Measurements from ENCODE around the gene UCK1.

UCK1 gene

DNA sequence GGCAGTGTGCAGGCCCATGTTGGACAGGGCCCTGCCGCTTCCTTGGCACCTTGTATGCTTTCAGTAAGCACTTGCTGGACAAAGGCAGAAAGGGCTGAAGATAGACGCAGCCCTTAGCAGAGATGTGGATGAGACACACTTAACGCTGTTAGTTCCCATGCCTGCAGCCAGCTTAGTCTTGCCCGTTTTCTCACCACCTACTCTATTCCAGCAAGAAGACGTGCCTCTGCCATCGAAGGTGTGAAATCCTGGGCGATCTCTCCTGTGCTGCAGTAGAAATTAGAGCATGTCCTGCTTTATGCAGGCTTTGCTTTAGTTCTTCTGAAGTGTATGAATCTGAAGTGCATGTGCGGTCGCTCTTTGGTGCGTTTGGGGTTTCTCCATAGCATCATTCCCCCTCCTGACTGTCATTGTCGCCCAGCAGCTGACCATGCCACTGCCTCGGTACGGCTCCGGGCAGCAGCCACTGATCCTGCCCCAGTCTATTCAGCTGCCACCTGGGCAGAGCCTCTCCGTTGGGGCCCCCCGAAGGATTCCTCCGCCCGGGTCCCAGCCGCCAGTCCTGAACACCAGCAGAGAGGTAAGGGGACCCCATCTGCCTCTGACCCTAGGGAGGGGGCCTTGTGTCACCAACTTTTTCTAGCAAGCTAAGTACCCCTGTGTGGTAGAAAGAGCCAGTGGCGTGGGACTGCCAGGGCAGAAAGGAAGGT, 39.9 kb downstream of the UCK1 start:
- H3K9me3 ChIP-seq (ENCODE audit: control insufficient read depth, insufficient read depth, low read length), result no peaks in the 10 kb centered on the region
- no peak overlapping the region for H3K4me2 ChIP-seq (ENCODE audit: low read length)
- no peaks in the 10 kb centered on the region for H3K9me2 ChIP-seq (replicated peaks; ENCODE audit: control insufficient read depth, low read length)
- peaks cover 99% of the 10 kb centered on the region for H3K36me3 ChIP-seq (ENCODE audit: control insufficient read depth, low read length)
- H3K4me1 ChIP-seq (ENCODE audit: control insufficient read depth, low read length), result no peaks in the 10 kb centered on the region
- TF ChIP-seq, protein P1, sequence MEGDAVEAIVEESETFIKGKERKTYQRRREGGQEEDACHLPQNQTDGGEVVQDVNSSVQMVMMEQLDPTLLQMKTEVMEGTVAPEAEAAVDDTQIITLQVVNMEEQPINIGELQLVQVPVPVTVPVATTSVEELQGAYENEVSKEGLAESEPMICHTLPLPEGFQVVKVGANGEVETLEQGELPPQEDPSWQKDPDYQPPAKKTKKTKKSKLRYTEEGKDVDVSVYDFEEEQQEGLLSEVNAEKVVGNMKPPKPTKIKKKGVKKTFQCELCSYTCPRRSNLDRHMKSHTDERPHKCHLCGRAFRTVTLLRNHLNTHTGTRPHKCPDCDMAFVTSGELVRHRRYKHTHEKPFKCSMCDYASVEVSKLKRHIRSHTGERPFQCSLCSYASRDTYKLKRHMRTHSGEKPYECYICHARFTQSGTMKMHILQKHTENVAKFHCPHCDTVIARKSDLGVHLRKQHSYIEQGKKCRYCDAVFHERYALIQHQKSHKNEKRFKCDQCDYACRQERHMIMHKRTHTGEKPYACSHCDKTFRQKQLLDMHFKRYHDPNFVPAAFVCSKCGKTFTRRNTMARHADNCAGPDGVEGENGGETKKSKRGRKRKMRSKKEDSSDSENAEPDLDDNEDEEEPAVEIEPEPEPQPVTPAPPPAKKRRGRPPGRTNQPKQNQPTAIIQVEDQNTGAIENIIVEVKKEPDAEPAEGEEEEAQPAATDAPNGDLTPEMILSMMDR (IDR thresholded peaks at IDR 0.05; ENCODE audit: low read depth, low read length, poor library complexity, severe bottlenecking), result no peak
- no peak for TF ChIP-seq EZH2phosphoT487 (IDR thresholded peaks at IDR 0.05; ENCODE audit: borderline replicate concordance, low read length)
- no peak overlapping the region for H3K4me3 ChIP-seq (ENCODE audit: low read length)
- H3K27me3 ChIP-seq (ENCODE audit: control insufficient read depth, low read length), result no peaks in the 10 kb centered on the region
- no peaks in the 10 kb centered on the region for H3F3A ChIP-seq (ENCODE audit: control insufficient read depth, insufficient read depth)
- H4K20me1 ChIP-seq (ENCODE audit: control insufficient read depth, insufficient read depth, low read depth, low read length), result no peaks in the 10 kb centered on the region; the same call in 1 of the 2 replicates
- H3K79me2 ChIP-seq (ENCODE audit: control insufficient read depth, low read length), result no peaks in the 10 kb centered on the region
- H3K27ac ChIP-seq (ENCODE audit: low read depth, low read length), result no peak overlapping the region

DNA sequence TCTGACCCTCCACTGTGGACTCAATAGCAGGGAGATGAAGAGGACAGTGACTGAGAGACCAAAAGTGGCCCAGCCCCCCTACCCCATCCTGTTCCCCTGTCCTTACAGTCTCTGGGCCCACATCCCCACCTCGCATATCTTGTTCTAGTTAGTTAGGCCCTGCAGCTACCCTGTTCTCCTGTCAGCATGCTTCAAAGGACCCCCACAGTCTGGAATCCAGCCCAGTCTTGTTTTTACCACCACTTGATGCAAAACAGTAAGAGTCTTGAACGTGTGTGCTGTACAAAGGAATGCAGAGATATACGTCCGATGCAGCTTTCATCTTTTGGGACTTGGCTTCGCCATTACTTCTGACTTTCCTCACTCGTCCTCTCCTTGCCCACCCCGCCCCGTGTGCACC, 40.5 kb downstream of the UCK1 start:
- H4K20me1 ChIP-seq (ENCODE audit: control insufficient read depth, insufficient read depth, low read depth, low read length), result no peaks in the 10 kb centered on the region; the same call in 1 of the 2 replicates
- no peaks in the 10 kb centered on the region for H3K9me3 ChIP-seq (ENCODE audit: control insufficient read depth, insufficient read depth, low read length)
- no peaks in the 10 kb centered on the region for H3K4me1 ChIP-seq (ENCODE audit: control insufficient read depth, low read length)
- H3K27ac ChIP-seq (ENCODE audit: low read depth, low read length), result no peak overlapping the region
- no peaks in the 10 kb centered on the region for H3K9me2 ChIP-seq (replicated peaks; ENCODE audit: control insufficient read depth, low read length)
- no peak overlapping the region for H3K4me3 ChIP-seq (ENCODE audit: low read length)
- H3K27me3 ChIP-seq (ENCODE audit: control insufficient read depth, low read length), result no peaks in the 10 kb centered on the region
- H3K4me2 ChIP-seq (ENCODE audit: low read length), result no peak overlapping the region
- no peak for TF ChIP-seq EZH2phosphoT487 (IDR thresholded peaks at IDR 0.05; ENCODE audit: borderline replicate concordance, low read length)
- TF ChIP-seq, protein P1 (IDR thresholded peaks at IDR 0.05; ENCODE audit: low read depth, low read length, poor library complexity, severe bottlenecking), result no peak
- peaks cover 99% of the 10 kb centered on the region for H3K36me3 ChIP-seq (ENCODE audit: control insufficient read depth, low read length)
- no peaks in the 10 kb centered on the region for H3F3A ChIP-seq (ENCODE audit: control insufficient read depth, insufficient read depth)
- no peaks in the 10 kb centered on the region for H3K79me2 ChIP-seq (ENCODE audit: control insufficient read depth, low read length)

DNA sequence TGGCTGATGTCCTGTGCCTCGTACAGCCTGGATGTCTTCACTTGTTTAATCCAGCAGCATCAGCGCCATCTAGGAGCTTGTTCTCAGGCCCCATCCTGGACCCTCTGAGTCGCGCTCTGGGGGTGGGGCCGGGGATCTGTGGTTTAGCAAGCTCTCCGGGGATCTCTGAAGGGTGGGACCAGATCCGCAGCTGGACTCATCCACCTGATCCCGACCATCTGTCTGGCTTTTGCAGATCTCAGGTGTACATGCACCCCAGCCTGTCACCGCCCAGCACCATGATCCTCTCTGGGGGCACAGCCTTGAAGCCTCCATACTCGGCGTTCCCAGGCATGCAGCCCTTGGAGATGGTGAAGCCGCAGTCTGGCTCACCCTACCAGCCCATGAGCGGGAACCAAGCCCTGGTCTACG, 43.4 kb downstream of the UCK1 start:
- Histone ChIP-seq H3K4me2 (ENCODE audit: low read length) (no peak overlapping the region), H3K79me2 (ENCODE audit: control insufficient read depth, low read length) (no peaks in the 10 kb centered on the region), H3K4me1 (ENCODE audit: control insufficient read depth, low read length) (no peaks in the 10 kb centered on the region), H3F3A (ENCODE audit: control insufficient read depth, insufficient read depth) (no peaks in the 10 kb centered on the region), H3K27me3 (ENCODE audit: control insufficient read depth, low read length) (no peaks in the 10 kb centered on the region), H3K9me3 (ENCODE audit: control insufficient read depth, insufficient read depth, low read length) (no peaks in the 10 kb centered on the region), H3K27ac (ENCODE audit: low read depth, low read length) (no peak overlapping the region), H3K36me3 (ENCODE audit: control insufficient read depth, low read length) (peaks cover 99% of the 10 kb centered on the region), H4K20me1 (ENCODE audit: control insufficient read depth, insufficient read depth, low read depth, low read length) (no peaks in the 10 kb centered on the region; the same call in 1 of the 2 replicates), H3K4me3 (ENCODE audit: low read length) (no peak overlapping the region), H3K9me2 (replicated peaks; ENCODE audit: control insufficient read depth, low read length) (no peaks in the 10 kb centered on the region)
- no peak for TF ChIP-seq EZH2phosphoT487 (IDR thresholded peaks at IDR 0.05; ENCODE audit: borderline replicate concordance, low read length)
- TF ChIP-seq, protein P1 (IDR thresholded peaks at IDR 0.05; ENCODE audit: low read depth, low read length, poor library complexity, severe bottlenecking), result no peak

All from DOHH2 (cell line).